CD14-positive monocyte (primary cell): Measurements from ENCODE around the gene FRY. TPM values are rescaled to one million over a fixed set of nuclear protein-coding genes. Genes with fewer than 3 reads are reported as not detected.

Experiments
- DNase-seq, 3 donors: peaks; one replicate each; pipeline ENCODE4 v3.0.0-alpha.2; 2011 to 2022
- H2AFZ ChIP-seq: 2 replicates; pipeline ENCODE4 v1.6.0; 2012; ENCODE audit warnings: mild to moderate bottlenecking, low read depth, low read length, inconsistent platforms; ENCODE audit not compliant: insufficient read depth, poor library complexity, severe bottlenecking
- H3K27ac ChIP-seq, 2 donors: 1 replicate in 1 of 2; 2 replicates in 1 of 2; pipeline ENCODE4 v1.5.1; 2012 to 2013; ENCODE audit warnings: low read length in 2 of 2, control low read depth in 1 of 2, inconsistent platforms in 1 of 2, low read depth in 1 of 2, mild to moderate bottlenecking in 1 of 2
- H3K27me3 ChIP-seq, 2 donors: one replicate each; pipeline versions ENCODE4 v1.6.0 to v1.6.1; 2011 to 2013; ENCODE audit warnings: low read length in 2 of 2; ENCODE audit not compliant: control insufficient read depth in 2 of 2, insufficient read depth in 2 of 2
- H3K36me3 ChIP-seq, 2 donors: replicated peaks in 1 of 2; 1 replicate in 1 of 2; 2 replicates in 1 of 2; pipeline versions ENCODE4 v1.5.1 to v1.6.1; 2012 to 2013; ENCODE audit warnings: low read length in 2 of 2, control low read depth in 1 of 2, inconsistent platforms in 1 of 2, mild to moderate bottlenecking in 1 of 2; ENCODE audit not compliant: insufficient read depth in 2 of 2, control insufficient read depth in 1 of 2
- H3K4me1 ChIP-seq, 2 donors: 1 replicate in 1 of 2; 2 replicates in 1 of 2; pipeline versions ENCODE4 v1.5.1 to v1.6.1; 2012 to 2013; ENCODE audit warnings: low read length in 2 of 2, control low read depth in 1 of 2, inconsistent platforms in 1 of 2, mild to moderate bottlenecking in 1 of 2, moderate library complexity in 1 of 2; ENCODE audit not compliant: insufficient read depth in 2 of 2, control insufficient read depth in 1 of 2
- H3K4me2 ChIP-seq: replicated peaks from 2 replicates; pipeline ENCODE3; 2012; ENCODE audit warnings: low read length, moderate library complexity, mild to moderate bottlenecking; ENCODE audit not compliant: poor library complexity, severe bottlenecking; ENCODE audit errors: extremely low read depth
- H3K4me3 ChIP-seq, 3 experiments: fragments of 200-600 bp in 1 of 3; sonication (generic) in 1 of 3; replicated peaks in 1 of 3; 1 replicate in 2 of 3; 2 replicates in 1 of 3; pipeline ENCODE4 v1.5.1; 2011 to 2013; ENCODE audit warnings: low read length in 3 of 3, mild to moderate bottlenecking in 3 of 3, control low read depth in 2 of 3, low read depth in 2 of 3, inconsistent platforms in 1 of 3, moderate library complexity in 1 of 3
- H3K79me2 ChIP-seq: 2 replicates; pipeline ENCODE4 v1.6.0; 2012; ENCODE audit warnings: mild to moderate bottlenecking, control low read depth, inconsistent platforms, low read length, moderate library complexity; ENCODE audit not compliant: insufficient read depth
- H3K9ac ChIP-seq: 2 replicates; pipeline ENCODE4 v1.6.0; 2017; ENCODE audit warnings: low read length, mild to moderate bottlenecking; ENCODE audit not compliant: insufficient read depth, poor library complexity, severe bottlenecking
- H3K9me3 ChIP-seq, 2 donors: replicated peaks in 1 of 2; 1 replicate in 1 of 2; 2 replicates in 1 of 2; pipeline versions ENCODE4 v1.5.1 to v1.6.1; 2012 to 2013; ENCODE audit warnings: low read length in 2 of 2, control low read depth in 1 of 2; ENCODE audit not compliant: control insufficient read depth in 1 of 2, insufficient read depth in 1 of 2
- H4K20me1 ChIP-seq: 2 replicates; pipeline ENCODE4 v1.6.0; 2012; ENCODE audit warnings: mild to moderate bottlenecking, low read length, control low read depth, moderate library complexity; ENCODE audit not compliant: insufficient read depth
- H3K27ac Mint-ChIP-seq, 7 donors: one replicate each; pipeline ENCODE4 v1.8.0; 2020; ENCODE audit warnings: mild to moderate bottlenecking in 7 of 7, mixed read lengths in 7 of 7, moderate library complexity in 6 of 7, inconsistent platforms in 2 of 7
- H3K27me3 Mint-ChIP-seq, 3 donors: one replicate each; pipeline ENCODE4 v1.8.0; 2021 to 2022; ENCODE audit warnings: low read depth in 3 of 3, mild to moderate bottlenecking in 3 of 3, mixed read lengths in 3 of 3, moderate library complexity in 3 of 3, inconsistent platforms in 1 of 3
- H3K36me3 Mint-ChIP-seq, 2 donors: one replicate each; pipeline ENCODE4 v1.8.0; 2020; ENCODE audit warnings: mixed read lengths in 2 of 2, inconsistent platforms in 1 of 2, mild to moderate bottlenecking in 1 of 2
- H3K4me1 Mint-ChIP-seq: one replicate; pipeline ENCODE4 v1.8.0; 2020; ENCODE audit warnings: mild to moderate bottlenecking, mixed read lengths
- H3K4me3 Mint-ChIP-seq, 2 donors: one replicate each; pipeline ENCODE4 v1.8.0; 2020; ENCODE audit warnings: mild to moderate bottlenecking in 2 of 2, mixed read lengths in 2 of 2, moderate library complexity in 1 of 2
- H3K9me3 Mint-ChIP-seq, 7 donors: one replicate each; pipeline ENCODE4 v1.8.0; 2020 to 2022; ENCODE audit warnings: mixed read lengths in 7 of 7, mild to moderate bottlenecking in 6 of 7, moderate library complexity in 6 of 7, inconsistent platforms in 2 of 7
- WGBS: methylation state at CpG from one replicate; pipeline ENCODE4 v1.1.5; 2013; ENCODE audit warnings: missing lambda C conversion rate; ENCODE audit not compliant: insufficient coverage; 5-methylcytosine and 5-hydroxymethylcytosine counted together
- intact Hi-C, 2 donors: fragments of 100-400 bp; cut with micrococcal nuclease; formaldehyde crosslinking; loops; one replicate each; pipeline versions ENCODE4 v1.15.0 to v1.15.1; 2023
- polyA plus RNA-seq, 3 donors: library from polyadenylated mRNA; depleted of rRNA in 1 of 3; unstranded in 2 of 3; stranded (reverse) in 1 of 3; fragments of 300-500 nt in 2 of 3; fragments of >200 nt in 1 of 3; fragmentation: Illumina TruSeq in 2 of 3; gene quantifications; 1 replicate in 2 of 3; 2 replicates in 1 of 3; pipeline ENCODE4 v1.2.3, GENCODE V29; 2012 to 2021
- TF ChIP-seq, protein P1 (sequence below): fragments of 200-600 bp; IDR thresholded peaks from one replicate; pipeline ENCODE4 v1.8.0; 2022; ENCODE audit warnings: antibody characterized with exemption, mild to moderate bottlenecking

Gene FRY
- polyA plus RNA-seq, 3 donors, result 3.9 to 31.8 (median 5.0) TPM

DNA sequence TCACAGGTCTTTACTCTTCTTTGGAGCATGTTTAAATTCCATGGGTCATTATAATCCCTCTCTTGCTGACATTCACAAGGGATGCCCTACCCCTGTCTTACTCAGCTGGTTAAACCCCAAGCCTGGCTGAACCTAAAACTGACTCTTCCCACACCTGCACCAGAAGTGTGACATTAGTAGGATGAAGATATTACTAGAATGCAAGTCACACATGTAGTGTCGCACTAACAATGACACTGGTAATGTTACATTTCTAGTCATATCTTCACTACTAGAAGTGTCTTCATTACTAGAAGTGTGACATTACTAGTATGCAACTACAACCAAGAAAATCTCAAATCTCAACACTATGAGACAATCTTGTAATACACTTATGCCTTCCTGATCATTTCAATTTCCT, 269.3 kb downstream of the FRY start:
- Mint-ChIP-seq H3K36me3 (peaks cover 26 to 28% of the 10 kb centered on the region in 2 donors), H3K27ac (no peak overlapping the region), H3K27me3 (peaks cover 0 to 3% (median 0%) of the 10 kb centered on the region in 3 donors), H3K4me1 (peaks cover 2% of the 10 kb centered on the region), H3K9me3 (no peaks in the 10 kb centered on the region), H3K4me3 (no peak overlapping the region)
- no peaks in the 10 kb centered on the region for H3K9me3 ChIP-seq
- TF ChIP-seq, protein P1, sequence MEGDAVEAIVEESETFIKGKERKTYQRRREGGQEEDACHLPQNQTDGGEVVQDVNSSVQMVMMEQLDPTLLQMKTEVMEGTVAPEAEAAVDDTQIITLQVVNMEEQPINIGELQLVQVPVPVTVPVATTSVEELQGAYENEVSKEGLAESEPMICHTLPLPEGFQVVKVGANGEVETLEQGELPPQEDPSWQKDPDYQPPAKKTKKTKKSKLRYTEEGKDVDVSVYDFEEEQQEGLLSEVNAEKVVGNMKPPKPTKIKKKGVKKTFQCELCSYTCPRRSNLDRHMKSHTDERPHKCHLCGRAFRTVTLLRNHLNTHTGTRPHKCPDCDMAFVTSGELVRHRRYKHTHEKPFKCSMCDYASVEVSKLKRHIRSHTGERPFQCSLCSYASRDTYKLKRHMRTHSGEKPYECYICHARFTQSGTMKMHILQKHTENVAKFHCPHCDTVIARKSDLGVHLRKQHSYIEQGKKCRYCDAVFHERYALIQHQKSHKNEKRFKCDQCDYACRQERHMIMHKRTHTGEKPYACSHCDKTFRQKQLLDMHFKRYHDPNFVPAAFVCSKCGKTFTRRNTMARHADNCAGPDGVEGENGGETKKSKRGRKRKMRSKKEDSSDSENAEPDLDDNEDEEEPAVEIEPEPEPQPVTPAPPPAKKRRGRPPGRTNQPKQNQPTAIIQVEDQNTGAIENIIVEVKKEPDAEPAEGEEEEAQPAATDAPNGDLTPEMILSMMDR, result no peak
- H3K4me3 ChIP-seq, result no peak overlapping the region
- H3K4me2 ChIP-seq, result no peak overlapping the region
- H4K20me1 ChIP-seq, result no peaks in the 10 kb centered on the region
- no peak overlapping the region for H3K27ac ChIP-seq
- DNase-seq, result no peak
- no peak overlapping the region for H3K9ac ChIP-seq
- no peaks in the 10 kb centered on the region for H3K4me1 ChIP-seq
- no peaks in the 10 kb centered on the region for H3K27me3 ChIP-seq
- H3K36me3 ChIP-seq, result peaks cover 5 to 25% of the 10 kb centered on the region in 2 donors
- no CpG with 5 or more reads among the region's 1 CpG for WGBS
- intact Hi-C loops, result no loop called here
- no peaks in the 10 kb centered on the region for H3K79me2 ChIP-seq
- no peak overlapping the region for H2AFZ ChIP-seq

DNA sequence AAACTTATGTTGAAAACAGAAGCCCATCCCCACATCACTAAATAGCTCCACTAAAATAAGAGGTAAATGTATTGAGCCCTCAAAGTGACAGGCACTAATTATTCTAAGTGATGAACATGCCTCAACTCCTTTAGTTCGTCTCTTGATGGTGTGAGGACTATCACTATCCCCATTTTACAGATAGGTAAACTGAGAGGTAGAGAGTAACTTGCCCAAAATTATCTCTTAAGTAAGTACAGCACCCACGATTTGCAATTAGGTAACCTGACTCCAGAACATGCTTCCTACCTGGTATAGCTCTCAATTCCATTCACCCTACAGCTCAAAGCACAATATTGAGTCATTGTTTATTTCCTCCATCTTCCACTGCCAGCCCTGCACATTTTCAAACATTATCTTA, 270.9 kb downstream of the FRY start:
- Histone ChIP-seq H3K4me1 (no peaks in the 10 kb centered on the region), H3K9ac (no peak overlapping the region), H3K36me3 (peaks cover 0 to 13% of the 10 kb centered on the region in 2 donors), H3K9me3 (no peaks in the 10 kb centered on the region), H3K27me3 (no peaks in the 10 kb centered on the region), H2AFZ (no peak overlapping the region), H3K4me2 (no peak overlapping the region), H3K4me3 (no peak overlapping the region), H4K20me1 (no peaks in the 10 kb centered on the region), H3K27ac (no peak overlapping the region), H3K79me2 (no peaks in the 10 kb centered on the region)
- Mint-ChIP-seq H3K4me1 (peaks cover 2% of the 10 kb centered on the region), H3K27me3 (peaks cover 0 to 3% (median 0%) of the 10 kb centered on the region in 3 donors), H3K36me3 (peaks cover 15 to 19% of the 10 kb centered on the region in 2 donors), H3K9me3 (no peaks in the 10 kb centered on the region), H3K27ac (no peak overlapping the region), H3K4me3 (no peak overlapping the region)
- TF ChIP-seq, protein P1, result no peak
- DNase-seq, result no peak
- intact Hi-C loops, result no loop called here
- 80% methylated on average over 1 of the region's 2 CpGs for WGBS
